ENCODE measurements around the gene DSP.

The DSP gene
- long read RNA-seq: 0 reads

DNA sequence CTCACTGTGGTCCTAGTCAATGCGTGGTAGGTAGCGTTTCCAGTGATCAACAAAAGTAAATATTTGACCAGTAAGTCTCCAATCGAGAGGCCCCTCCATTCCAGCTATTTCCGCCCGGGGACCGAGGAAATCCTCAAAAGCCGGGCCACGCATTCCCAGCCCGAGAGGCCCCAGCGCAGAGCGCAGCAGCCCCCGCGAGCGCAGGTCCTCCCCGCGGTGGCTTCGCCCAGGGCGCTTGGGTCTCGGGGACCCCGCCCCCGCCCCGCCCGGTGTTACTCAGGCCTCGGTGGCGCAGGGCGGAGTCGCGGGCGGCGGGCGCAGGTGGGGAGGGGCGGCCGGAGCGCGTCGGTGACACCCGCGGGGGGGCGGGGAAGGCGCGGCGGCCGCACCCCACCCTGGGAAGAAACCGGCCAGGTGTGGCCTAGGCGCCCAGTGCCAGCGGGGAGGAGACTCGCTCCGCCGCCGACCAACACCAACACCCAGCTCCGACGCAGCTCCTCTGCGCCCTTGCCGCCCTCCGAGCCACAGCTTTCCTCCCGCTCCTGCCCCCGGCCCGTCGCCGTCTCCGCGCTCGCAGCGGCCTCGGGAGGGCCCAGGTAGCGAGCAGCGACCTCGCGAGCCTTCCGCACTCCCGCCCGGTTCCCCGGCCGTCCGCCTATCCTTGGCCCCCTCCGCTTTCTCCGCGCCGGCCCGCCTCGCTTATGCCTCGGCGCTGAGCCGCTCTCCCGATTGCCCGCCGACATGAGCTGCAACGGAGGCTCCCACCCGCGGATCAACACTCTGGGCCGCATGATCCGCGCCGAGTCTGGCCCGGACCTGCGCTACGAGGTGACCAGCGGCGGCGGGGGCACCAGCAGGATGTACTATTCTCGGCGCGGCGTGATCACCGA, at the start of gene DSP:
TSS of gene DSP (plus strand) at position 497 of the 890 bp plus-strand sequence. CDS start at position 742, 245 bp downstream.
- peaks cover 60% of the 10 kb centered on the region for H3K27me3 ChIP-seq (ENCODE audit: insufficient read depth, poor library complexity, severe bottlenecking)

DNA sequence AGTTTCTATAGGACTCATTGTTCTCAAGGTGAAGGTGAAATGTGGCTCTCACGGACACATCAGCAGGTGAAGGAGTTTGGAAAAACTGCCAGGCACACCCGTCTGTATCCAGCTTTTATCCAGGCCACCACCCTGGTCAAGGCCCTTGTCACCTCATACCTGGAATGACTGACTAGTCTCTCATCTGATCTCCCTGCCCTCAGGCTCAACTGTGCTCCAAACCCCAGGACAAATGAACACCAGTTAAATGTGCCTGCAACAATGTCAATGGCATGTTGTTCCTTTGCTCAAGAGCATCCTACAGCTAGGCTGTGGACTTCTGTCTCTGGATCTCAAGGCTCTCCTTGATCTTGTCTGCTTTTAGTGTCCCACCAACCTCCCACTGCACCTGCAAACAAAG, 47.6 kb upstream of the DSP start:
- Histone ChIP-seq H3K27me3 (ENCODE audit: insufficient read depth, poor library complexity, severe bottlenecking) (no peaks in the 10 kb centered on the region), H3K4me3 (replicated peaks; ENCODE audit: insufficient read depth, low read length) (no peak overlapping the region), H3K27ac (replicated peaks) (no peak overlapping the region)
- TF ChIP-seq, protein P1, sequence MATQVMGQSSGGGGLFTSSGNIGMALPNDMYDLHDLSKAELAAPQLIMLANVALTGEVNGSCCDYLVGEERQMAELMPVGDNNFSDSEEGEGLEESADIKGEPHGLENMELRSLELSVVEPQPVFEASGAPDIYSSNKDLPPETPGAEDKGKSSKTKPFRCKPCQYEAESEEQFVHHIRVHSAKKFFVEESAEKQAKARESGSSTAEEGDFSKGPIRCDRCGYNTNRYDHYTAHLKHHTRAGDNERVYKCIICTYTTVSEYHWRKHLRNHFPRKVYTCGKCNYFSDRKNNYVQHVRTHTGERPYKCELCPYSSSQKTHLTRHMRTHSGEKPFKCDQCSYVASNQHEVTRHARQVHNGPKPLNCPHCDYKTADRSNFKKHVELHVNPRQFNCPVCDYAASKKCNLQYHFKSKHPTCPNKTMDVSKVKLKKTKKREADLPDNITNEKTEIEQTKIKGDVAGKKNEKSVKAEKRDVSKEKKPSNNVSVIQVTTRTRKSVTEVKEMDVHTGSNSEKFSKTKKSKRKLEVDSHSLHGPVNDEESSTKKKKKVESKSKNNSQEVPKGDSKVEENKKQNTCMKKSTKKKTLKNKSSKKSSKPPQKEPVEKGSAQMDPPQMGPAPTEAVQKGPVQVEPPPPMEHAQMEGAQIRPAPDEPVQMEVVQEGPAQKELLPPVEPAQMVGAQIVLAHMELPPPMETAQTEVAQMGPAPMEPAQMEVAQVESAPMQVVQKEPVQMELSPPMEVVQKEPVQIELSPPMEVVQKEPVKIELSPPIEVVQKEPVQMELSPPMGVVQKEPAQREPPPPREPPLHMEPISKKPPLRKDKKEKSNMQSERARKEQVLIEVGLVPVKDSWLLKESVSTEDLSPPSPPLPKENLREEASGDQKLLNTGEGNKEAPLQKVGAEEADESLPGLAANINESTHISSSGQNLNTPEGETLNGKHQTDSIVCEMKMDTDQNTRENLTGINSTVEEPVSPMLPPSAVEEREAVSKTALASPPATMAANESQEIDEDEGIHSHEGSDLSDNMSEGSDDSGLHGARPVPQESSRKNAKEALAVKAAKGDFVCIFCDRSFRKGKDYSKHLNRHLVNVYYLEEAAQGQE (IDR thresholded peaks at IDR 0.05; ENCODE audit: insufficient replicate concordance, low read depth): no peak
- TF ChIP-seq POLR2AphosphoS5 (IDR thresholded peaks at IDR 0.05; ENCODE audit: low read depth): no peak
- DNase-seq (ENCODE audit: low read depth in 1 of 2, low spot score in 1 of 2): no peak

More for the DNA sequence above, at the start of gene DSP:
- Histone ChIP-seq H3K4me3 (replicated peaks; ENCODE audit: insufficient read depth, low read length) (peak within 1 kb of the TSS; percentile 48), H3K27ac (replicated peaks) (no peak within 1 kb of the TSS)
- no peak for TF ChIP-seq POLR2AphosphoS5 (IDR thresholded peaks at IDR 0.05; ENCODE audit: low read depth)
- TF ChIP-seq SPI1 (IDR thresholded peaks at IDR 0.05; ENCODE audit: borderline replicate concordance, low read depth): no peak
- no peak for TF ChIP-seq CTCF (IDR thresholded peaks at IDR 0.05; ENCODE audit: insufficient read depth, low read length)
- TF ChIP-seq GABPA (IDR thresholded peaks at IDR 0.05; ENCODE audit: low read depth): no peak
- TF ChIP-seq, protein P1 (IDR thresholded peaks at IDR 0.05; ENCODE audit: insufficient replicate concordance, low read depth): no peak
- DNase-seq (ENCODE audit: low read depth in 1 of 2, low spot score in 1 of 2): no peak

DNA sequence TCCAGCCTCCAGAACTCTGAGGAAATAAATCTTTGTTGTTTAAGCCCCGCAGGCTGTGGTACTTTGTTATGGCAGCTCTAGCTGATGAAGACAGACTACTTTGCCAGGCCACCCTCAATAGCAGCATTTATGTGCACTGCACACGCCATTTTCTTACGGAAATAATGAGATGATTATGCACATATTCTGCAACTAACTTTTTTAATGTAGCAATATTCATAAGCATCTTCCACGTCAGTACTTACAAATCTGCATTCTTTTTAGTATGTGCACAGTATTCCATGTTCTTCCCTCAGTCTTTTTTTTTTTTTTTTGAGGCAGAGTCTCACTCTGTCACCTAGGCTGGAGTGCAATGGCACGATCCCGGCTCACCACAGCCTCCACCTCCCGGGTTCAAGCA, 46.8 kb upstream of the DSP start:
- no peaks in the 10 kb centered on the region for H3K27me3 ChIP-seq (ENCODE audit: insufficient read depth, poor library complexity, severe bottlenecking)
- no peak overlapping the region for H3K27ac ChIP-seq (replicated peaks)
- TF ChIP-seq GABPA (IDR thresholded peaks at IDR 0.05; ENCODE audit: low read depth) (no peak), SPI1 (IDR thresholded peaks at IDR 0.05; ENCODE audit: borderline replicate concordance, low read depth) (no peak), POLR2AphosphoS5 (IDR thresholded peaks at IDR 0.05; ENCODE audit: low read depth) (no peak)
- no peak for DNase-seq (ENCODE audit: low read depth in 1 of 2, low spot score in 1 of 2)
- no peak overlapping the region for H3K4me3 ChIP-seq (replicated peaks; ENCODE audit: insufficient read depth, low read length)

DNA sequence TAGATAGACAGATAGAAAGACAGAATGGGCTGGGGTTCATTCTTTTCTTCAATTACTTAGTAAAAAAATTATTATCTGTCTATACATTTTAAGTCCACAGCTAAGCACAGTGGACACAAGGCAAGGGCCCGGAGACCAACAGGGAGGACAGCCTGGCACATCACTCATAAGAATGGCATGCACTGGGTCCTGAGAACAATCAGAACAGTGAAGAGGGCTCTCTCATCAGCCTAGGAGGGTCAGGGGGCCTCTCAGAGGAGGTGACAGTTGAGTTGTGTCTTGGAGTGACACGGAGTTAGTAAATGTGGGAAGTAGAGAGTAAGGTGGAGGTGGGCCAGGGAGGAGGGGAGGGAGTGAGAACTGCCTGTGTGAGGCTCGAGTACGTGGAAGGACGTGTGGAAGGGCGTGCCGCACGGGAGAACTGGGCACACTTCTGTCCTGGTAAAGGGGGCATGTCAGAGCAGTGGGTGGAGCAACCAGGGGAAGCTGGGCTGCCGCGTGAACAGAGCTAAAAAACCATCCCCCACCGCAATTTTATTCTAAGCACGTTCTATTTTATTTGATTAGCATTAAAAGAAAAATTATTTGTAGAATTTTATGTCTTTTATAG, 45.1 kb upstream of the DSP start:
- Histone ChIP-seq H3K27ac (replicated peaks) (no peak overlapping the region), H3K27me3 (ENCODE audit: insufficient read depth, poor library complexity, severe bottlenecking) (no peaks in the 10 kb centered on the region), H3K4me3 (replicated peaks; ENCODE audit: insufficient read depth, low read length) (no peak overlapping the region)
- DNase-seq (ENCODE audit: low read depth in 1 of 2, low spot score in 1 of 2): no peak
- TF ChIP-seq POLR2AphosphoS5 (IDR thresholded peaks at IDR 0.05; ENCODE audit: low read depth): no peak
- TF ChIP-seq, protein P1 (IDR thresholded peaks at IDR 0.05; ENCODE audit: insufficient replicate concordance, low read depth): no peak
- no peak for TF ChIP-seq GABPA (IDR thresholded peaks at IDR 0.05; ENCODE audit: low read depth)
- TF ChIP-seq SPI1 (IDR thresholded peaks at IDR 0.05; ENCODE audit: borderline replicate concordance, low read depth): no peak
- no peak for TF ChIP-seq CTCF (IDR thresholded peaks at IDR 0.05; ENCODE audit: insufficient read depth, low read length)
